Endothelial cell of umbilical vein (primary cell): Measurements from ENCODE around the gene UQCC2. TPM values are rescaled to one million over a fixed set of nuclear protein-coding genes. Genes with fewer than 3 reads are reported as not detected.

Experiments used
- BruUV-seq: library from RNA; stranded (reverse); fragments of 400-500 nt; replicated peaks from 2 replicates; lab custom pipeline; 2021; lab: Mats Ljungman, UMichigan
- CTCF ChIA-PET: fragments of 300-600, 350-600 bp; sonication (Branson Sonifier 250); formaldehyde crosslinking; loops from one replicate; lab custom pipeline; 2021; ENCODE audit warnings: antibody characterized with exemption, inconsistent platforms; lab: Charles Lee
- POLR2A ChIA-PET: fragments of 300-600, 350-600 bp; sonication (Branson Sonifier 250); formaldehyde crosslinking; loops from one replicate; lab custom pipeline; 2021; ENCODE audit warnings: antibody characterized with exemption, inconsistent platforms; lab: Charles Lee
- DNase-seq: peaks from one replicate; pipeline ENCODE4 v3.0.0-alpha.2; 2011; ENCODE audit warnings: low read depth, low spot score
- FAIRE-seq: peaks from 2 replicates; lab custom pipeline; 2011; peaks lifted over from hg19 to GRCh38; lab: Jason Lieb, UNC
- H2AFZ ChIP-seq: 2 replicates; pipeline ENCODE4 v1.6.0; 2012; ENCODE audit warnings: low read depth, low read length, control low read depth, inconsistent platforms
- H3K27ac ChIP-seq: 2 replicates; pipeline ENCODE4 v1.5.1; 2011; ENCODE audit warnings: low read depth, mild to moderate bottlenecking, control low read depth, low read length, moderate library complexity; ENCODE audit not compliant: insufficient read depth
- H3K27me3 ChIP-seq, 2 experiments: 2 replicates each; pipeline versions ENCODE4 v1.6.0 to v1.6.1; 2011; ENCODE audit warnings: low read length in 2 of 2, mixed read lengths in 1 of 2; ENCODE audit not compliant: control insufficient read depth in 2 of 2, insufficient read depth in 2 of 2
- H3K36me3 ChIP-seq, 2 experiments: 2 replicates in 1 of 2; 3 replicates in 1 of 2; pipeline ENCODE4 v1.5.1; 2011; ENCODE audit warnings: low read length in 2 of 2, mild to moderate bottlenecking in 1 of 2, moderate library complexity in 1 of 2; ENCODE audit not compliant: control insufficient read depth in 2 of 2, insufficient read depth in 2 of 2; ENCODE audit errors: extremely low read depth in 1 of 2
- H3K4me1 ChIP-seq: 3 replicates; pipeline ENCODE4 v1.5.1; 2011; ENCODE audit warnings: mild to moderate bottlenecking, low read length; ENCODE audit not compliant: control insufficient read depth, insufficient read depth; ENCODE audit errors: extremely low read depth
- H3K4me2 ChIP-seq: 2 replicates; pipeline ENCODE4 v1.6.1; 2011; ENCODE audit warnings: low read length, control low read depth, mixed read lengths; ENCODE audit not compliant: insufficient read depth
- H3K4me3 ChIP-seq, 3 experiments: fragments of 200-600 bp in 1 of 3; sonication (generic), shearing (Covaris generic) in 1 of 3; replicated peaks in 1 of 3; 2 replicates each; pipeline ENCODE4 v1.5.1; 2011 to 2016; ENCODE audit warnings: control low read depth in 3 of 3, low read length in 3 of 3, mild to moderate bottlenecking in 2 of 3, inconsistent platforms in 1 of 3, low read depth in 1 of 3, moderate library complexity in 1 of 3; ENCODE audit not compliant: insufficient read depth in 1 of 3
- H3K79me2 ChIP-seq: 2 replicates; pipeline ENCODE4 v1.6.0; 2012; ENCODE audit warnings: low read length, inconsistent platforms; ENCODE audit not compliant: control insufficient read depth, insufficient read depth
- H3K9ac ChIP-seq: replicated peaks from 2 replicates; pipeline ENCODE3; 2011; ENCODE audit warnings: low read length, control low read depth; ENCODE audit not compliant: insufficient read depth; ENCODE audit errors: extremely low read depth
- H3K9me1 ChIP-seq: replicated peaks from 3 replicates; pipeline ENCODE4 v1.6.0; 2011; ENCODE audit warnings: mild to moderate bottlenecking, low read length; ENCODE audit not compliant: control insufficient read depth, insufficient read depth; ENCODE audit errors: extremely low read depth
- H3K9me3 ChIP-seq: replicated peaks from 2 replicates; pipeline ENCODE4 v1.5.1; 2012; ENCODE audit warnings: low read length, inconsistent platforms; ENCODE audit not compliant: control insufficient read depth, insufficient read depth
- H4K20me1 ChIP-seq: replicated peaks from 2 replicates; pipeline ENCODE3; 2011; ENCODE audit warnings: mild to moderate bottlenecking, low read length; ENCODE audit not compliant: control insufficient read depth, insufficient read depth; ENCODE audit errors: extremely low read depth
- EZH2 ChIP-seq: IDR thresholded peaks from 2 replicates; pipeline ENCODE4 v1.6.1; 2012; ENCODE audit warnings: borderline replicate concordance, low read depth, mild to moderate bottlenecking, moderate library complexity, low read length, inconsistent platforms; ENCODE audit not compliant: severe bottlenecking
- POLR2A ChIP-seq: IDR thresholded peaks from 2 replicates; pipeline ENCODE4 v1.6.1; 2012; ENCODE audit warnings: low read depth, mild to moderate bottlenecking, control low read depth, low read length
- dilution Hi-C: fragments of 300-500 bp; cut with MboI; formaldehyde crosslinking; loops from one replicate; pipeline ENCODE4 v1.15.0; 2019; ENCODE audit warnings: low sequenced_read_pairs; ENCODE audit not compliant: extremely low pct_ligation_motif_present
- intact Hi-C: fragments of 100-400 bp; cut with micrococcal nuclease; formaldehyde crosslinking; loops from one replicate; pipeline ENCODE4 v1.10.0; 2022
- polyA plus RNA-seq, 4 experiments: library from polyadenylated mRNA; depleted of rRNA in 3 of 4; stranded (reverse) in 3 of 4; unstranded in 1 of 4; fragments of >200 nt; gene quantifications; 2 replicates each; pipeline versions ENCODE4 v1.2.1 to v1.2.3, GENCODE V29; 2011 to 2012; ENCODE audit warnings: missing spikeins in 1 of 4
- total RNA-seq: library from RNA; stranded (reverse); gene quantifications from 2 replicates; pipeline ENCODE4 v1.2.3, GENCODE V29; 2021

UQCC2 gene
- total and polyA plus RNA-seq, 2 donors (not counting 3 experiments of a cell fraction or from before 2014, with no cell fraction given) = 46.3 to 95.3 TPM

DNA sequence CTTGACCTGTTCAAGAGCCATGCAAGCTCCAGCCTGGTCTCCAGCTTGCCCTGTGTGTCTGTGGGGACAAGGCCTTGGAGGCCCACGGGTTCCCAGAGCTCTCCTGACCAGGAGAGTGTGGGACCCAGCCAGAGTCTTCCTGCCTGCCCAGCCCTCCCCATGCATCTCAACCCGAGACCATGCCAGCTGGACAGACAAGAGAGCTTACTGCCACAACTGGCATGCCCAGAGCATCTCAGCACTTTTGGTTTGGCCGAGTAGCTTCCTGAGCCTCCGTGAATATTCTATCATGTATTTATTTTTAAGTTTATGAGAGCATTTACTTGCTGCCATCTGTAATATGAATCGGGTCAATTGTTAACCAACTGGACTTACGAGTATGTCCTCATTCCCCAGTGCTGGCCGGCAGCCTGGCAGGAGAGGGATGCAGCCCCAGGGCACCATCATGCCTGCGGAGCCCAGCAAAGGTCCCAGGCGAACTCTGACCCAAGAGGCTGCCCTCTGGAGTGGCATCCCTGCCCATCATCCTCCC is 20.3 kb upstream of the UQCC2 start:
- H3K9ac ChIP-seq = no peak overlapping the region
- no peaks in the 10 kb centered on the region for H3K9me1 ChIP-seq
- H3K79me2 ChIP-seq = no peaks in the 10 kb centered on the region
- ChIA-PET POLR2A (no interaction called here), CTCF (interaction anchor here (1.4 kb wide), 1 partner anchor 20 kb away, joined by 3 read pairs; the partner anchor contains the start of gene UQCC2)
- DNase-seq (no peak), FAIRE-seq (no peak)
- H3K4me1 ChIP-seq = no peaks in the 10 kb centered on the region
- no peaks in the 10 kb centered on the region for H3K36me3 ChIP-seq
- dilution Hi-C loops = no loop called here
- H4K20me1 ChIP-seq = no peaks in the 10 kb centered on the region
- no peak overlapping the region for H2AFZ ChIP-seq
- no peak overlapping the region for H3K4me3 ChIP-seq
- no TSS peak for BruUV-seq
- H3K27me3 ChIP-seq = peaks cover 0 to 3% of the 10 kb centered on the region in 2 experiments
- H3K9me3 ChIP-seq = no peaks in the 10 kb centered on the region
- no peak overlapping the region for H3K27ac ChIP-seq
- no peak for TF ChIP-seq EZH2
- intact Hi-C loops = no loop called here
- no peak overlapping the region for H3K4me2 ChIP-seq

DNA sequence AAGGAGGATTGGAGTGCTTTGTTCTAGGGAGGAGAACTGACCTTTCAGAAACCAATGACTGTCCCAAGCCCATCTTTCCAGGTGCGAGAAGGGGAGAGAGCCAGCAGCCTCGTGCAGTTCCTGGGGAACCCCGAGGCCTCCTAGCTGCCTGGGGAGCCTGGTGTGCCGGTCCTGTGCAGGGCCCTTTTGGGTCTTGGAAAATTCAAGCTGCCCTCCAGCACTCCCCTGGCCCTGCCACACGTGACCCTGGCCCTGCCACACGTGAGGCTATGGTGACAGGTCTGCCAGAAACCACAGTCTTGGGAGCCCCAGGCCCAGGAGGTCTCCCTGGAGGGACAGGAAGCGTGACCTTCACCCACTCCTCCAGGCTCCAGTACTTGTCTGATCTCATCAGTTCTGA is 19.5 kb upstream of the UQCC2 start:
- dilution Hi-C loops (no loop called here), intact Hi-C loops (no loop called here)
- Histone ChIP-seq H3K27me3 (peaks cover 0 to 3% of the 10 kb centered on the region in 2 experiments), H3K9me3 (no peaks in the 10 kb centered on the region), H3K4me2 (no peak overlapping the region), H4K20me1 (no peaks in the 10 kb centered on the region), H3K36me3 (no peaks in the 10 kb centered on the region), H3K9me1 (no peaks in the 10 kb centered on the region), H3K9ac (no peak overlapping the region), H3K27ac (no peak overlapping the region), H3K4me1 (no peaks in the 10 kb centered on the region), H3K79me2 (no peaks in the 10 kb centered on the region), H3K4me3 (no peak overlapping the region), H2AFZ (no peak overlapping the region)
- no TSS peak for BruUV-seq
- FAIRE-seq (no peak), DNase-seq (no peak)
- CTCF ChIA-PET = interaction anchor here (1.4 kb wide), 1 partner anchor 20 kb away, joined by 3 read pairs; the partner anchor contains the start of gene UQCC2
- no peak for TF ChIP-seq POLR2A
- POLR2A ChIA-PET = no interaction called here
